B cell (primary cell): Measurements from ENCODE around the gene FAM184B. TPM values are rescaled to one million over a fixed set of nuclear protein-coding genes. Genes with fewer than 3 reads are reported as not detected.

Source experiments
- ATAC-seq: fragments of 200-7000 bp; cut with Tn5 transposase; one replicate; pipeline ENCODE4 v1.10.0; 2021; ENCODE audit warnings: low read depth, mild to moderate bottlenecking, moderate number of reproducible peaks, moderate library complexity
- CTCF ChIA-PET: fragments of 350-600 bp; sonication (Branson Sonifier 250); formaldehyde crosslinking; loops from one replicate; lab custom pipeline; 2021; ENCODE audit warnings: antibody characterized with exemption, inconsistent platforms; lab: Charles Lee
- POLR2A ChIA-PET: fragments of 350-600 bp; sonication (Branson Sonifier 250); formaldehyde crosslinking; loops from one replicate; lab custom pipeline; 2021; ENCODE audit warnings: antibody characterized with exemption; lab: Charles Lee
- DNase-seq: peaks from one replicate; pipeline ENCODE4 v3.0.0; 2013
- H2AFZ ChIP-seq: 2 replicates; pipeline ENCODE4 v1.6.1; 2012; ENCODE audit warnings: mild to moderate bottlenecking, low read depth, low read length; ENCODE audit not compliant: insufficient read depth, poor library complexity, severe bottlenecking
- H3K27ac ChIP-seq, 2 donors: 1 replicate in 1 of 2; 2 replicates in 1 of 2; pipeline ENCODE4 v1.5.1; 2012 to 2013; ENCODE audit warnings: low read length in 2 of 2, mild to moderate bottlenecking in 2 of 2, moderate library complexity in 1 of 2
- H3K27me3 ChIP-seq, 4 experiments: fragments of 200-600 bp in 1 of 4; sonication (generic) in 1 of 4; replicated peaks in 1 of 4; 1 replicate in 2 of 4; 2 replicates in 2 of 4; pipeline versions ENCODE4 v1.6.1 to v1.7.0; 2013 to 2016; ENCODE audit warnings: low read length in 3 of 4, mild to moderate bottlenecking in 2 of 4, mixed read lengths in 1 of 4, moderate library complexity in 1 of 4; ENCODE audit not compliant: insufficient read depth in 4 of 4, control insufficient read depth in 3 of 4; ENCODE audit errors: control extremely low read depth in 1 of 4
- H3K36me3 ChIP-seq, 2 experiments: replicated peaks in 1 of 2; 1 replicate in 1 of 2; 2 replicates in 1 of 2; pipeline versions ENCODE4 v1.6.1 to v1.7.1; 2013; ENCODE audit warnings: low read length in 1 of 2; ENCODE audit not compliant: insufficient read depth in 2 of 2, control insufficient read depth in 1 of 2; ENCODE audit errors: control extremely low read depth in 1 of 2, extremely low read depth in 1 of 2
- H3K4me1 ChIP-seq, 2 donors: fragments of 200-600 bp in 1 of 2; sonication (generic) in 1 of 2; 1 replicate in 1 of 2; 2 replicates in 1 of 2; pipeline versions ENCODE4 v1.5.1 to v1.6.1; 2013 to 2017; ENCODE audit warnings: low read length in 2 of 2; ENCODE audit not compliant: control insufficient read depth in 2 of 2, insufficient read depth in 2 of 2
- H3K4me2 ChIP-seq: replicated peaks from 2 replicates; pipeline ENCODE3; 2012; ENCODE audit warnings: mild to moderate bottlenecking, low read depth, low read length; ENCODE audit not compliant: poor library complexity, severe bottlenecking
- H3K4me3 ChIP-seq, 5 experiments: fragments of 200-600 bp in 1 of 5; sonication (generic) in 1 of 5; 1 replicate in 3 of 5; 2 replicates in 2 of 5; pipeline versions ENCODE4 v1.5.1 to v1.7.0; 2011 to 2016; ENCODE audit warnings: low read length in 4 of 5, mild to moderate bottlenecking in 4 of 5, low read depth in 2 of 5, control low read depth in 1 of 5, moderate library complexity in 1 of 5; ENCODE audit not compliant: insufficient read depth in 1 of 5; ENCODE audit errors: control extremely low read depth in 1 of 5, extremely low read depth in 1 of 5
- H3K79me2 ChIP-seq: fragments of 200-600 bp; sonication (generic); one replicate; pipeline ENCODE4 v1.6.0; 2016; ENCODE audit warnings: low read length; ENCODE audit not compliant: control insufficient read depth, insufficient read depth
- H3K9ac ChIP-seq: fragments of 200-600 bp; sonication (generic); 2 replicates; pipeline ENCODE4 v1.6.1; 2017; ENCODE audit warnings: mild to moderate bottlenecking, low read length, moderate library complexity
- H3K9me3 ChIP-seq, 3 donors: one replicate each; pipeline versions ENCODE4 v1.6.1 to v1.7.1; 2013; ENCODE audit warnings: low read length in 2 of 3; ENCODE audit not compliant: control insufficient read depth in 2 of 3, insufficient read depth in 1 of 3; ENCODE audit errors: control extremely low read depth in 1 of 3
- H4K20me1 ChIP-seq: 2 replicates; pipeline ENCODE4 v1.6.0; 2012; ENCODE audit warnings: mild to moderate bottlenecking, low read length; ENCODE audit not compliant: insufficient read depth, control insufficient read depth, poor library complexity, severe bottlenecking
- H3K27ac Mint-ChIP-seq: one replicate; pipeline ENCODE4 v1.8.0; 2021; ENCODE audit warnings: mixed read lengths
- H3K27me3 Mint-ChIP-seq: one replicate; pipeline ENCODE4 v1.8.0; 2021; ENCODE audit warnings: mixed read lengths
- H3K4me1 Mint-ChIP-seq: one replicate; pipeline ENCODE4 v1.8.0; 2021; ENCODE audit warnings: mixed read lengths
- H3K4me3 Mint-ChIP-seq: one replicate; pipeline ENCODE4 v1.8.0; 2021; ENCODE audit warnings: mixed read lengths
- H3K9me3 Mint-ChIP-seq: one replicate; pipeline ENCODE4 v1.8.0; 2022; ENCODE audit warnings: mixed read lengths; ENCODE audit not compliant: insufficient read depth
- EZH2 ChIP-seq: IDR thresholded peaks from 2 replicates; pipeline ENCODE4 v1.6.1; 2012; ENCODE audit warnings: borderline replicate concordance, low read depth, mild to moderate bottlenecking, moderate library complexity, low read length; ENCODE audit not compliant: insufficient read depth, poor library complexity, severe bottlenecking
- WGBS: methylation state at CpG from one replicate; pipeline ENCODE4 v1.1.5; 2013; ENCODE audit warnings: missing lambda C conversion rate; ENCODE audit not compliant: insufficient coverage; 5-methylcytosine and 5-hydroxymethylcytosine counted together
- intact Hi-C: fragments of 100-400 bp; cut with micrococcal nuclease; formaldehyde crosslinking; loops from one replicate; pipeline ENCODE4 v1.10.0; 2022
- polyA plus RNA-seq: library from polyadenylated mRNA; depleted of rRNA; stranded (reverse); fragments of >200 nt; gene quantifications from 2 replicates; pipeline ENCODE4 v1.2.3, GENCODE V29; 2012
- total RNA-seq, 2 donors: library from RNA; stranded (reverse); fragments of 120-200 nt in 1 of 2; gene quantifications; 1 replicate in 1 of 2; 2 replicates in 1 of 2; pipeline versions ENCODE4 v1.2.3 to v1.2.4, GENCODE V29; 2013 to 2022
- TF ChIP-seq, protein P1 (sequence below): fragments of 200-600 bp; IDR thresholded peaks from one replicate; pipeline ENCODE4 v1.8.0; 2022; ENCODE audit warnings: antibody characterized with exemption, mild to moderate bottlenecking

FAM184B gene
- total and polyA plus RNA-seq, 2 donors (not counting 1 experiment from before 2014, with no cell fraction given): not detected

DNA sequence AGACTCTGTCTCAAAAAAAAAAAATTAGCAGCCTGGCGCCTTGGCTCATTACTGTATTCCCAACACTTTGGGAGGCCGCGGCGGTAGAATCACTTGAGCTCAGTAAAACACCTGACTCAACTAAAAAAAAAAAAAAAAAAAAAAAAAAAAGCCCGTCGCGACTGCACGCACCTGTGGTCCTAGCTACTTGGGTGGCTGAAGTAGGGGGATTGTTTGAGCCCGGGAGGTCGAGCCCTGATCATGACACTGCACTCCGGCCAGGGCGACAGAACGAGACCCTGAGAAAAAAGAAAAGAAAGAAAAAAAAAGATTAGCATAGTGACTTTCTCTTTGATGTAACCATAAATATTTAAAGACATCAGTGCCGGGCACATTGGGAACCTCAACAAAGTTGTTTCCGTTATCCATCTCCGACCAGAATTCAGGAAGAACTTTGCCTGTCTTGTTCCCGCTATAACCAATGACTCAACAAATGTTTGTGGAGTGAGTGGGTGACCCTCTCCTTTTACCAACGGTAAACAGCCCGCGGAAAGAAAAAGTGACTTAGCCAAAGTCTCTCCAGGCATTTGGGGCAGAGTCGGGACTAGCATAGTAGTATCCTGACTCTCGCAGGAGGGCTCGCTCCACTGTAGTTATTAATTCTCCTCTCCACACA lies 167.5 kb downstream of the FAM184B start:
- H2AFZ ChIP-seq: peak overlapping the region; percentile 75
- peak; percentile 55 for ATAC-seq
- peaks cover 53% of the 10 kb centered on the region for H3K79me2 ChIP-seq
- Mint-ChIP-seq H3K4me1 (peaks cover 37% of the 10 kb centered on the region), H3K9me3 (no peaks in the 10 kb centered on the region), H3K27ac (peak overlapping the region; percentile 91), H3K4me3 (peak overlapping the region; percentile 100), H3K27me3 (no peaks in the 10 kb centered on the region)
- H3K4me2 ChIP-seq: peak overlapping the region; percentile 85
- 0% methylated on average over 4 of the region's 23 CpGs for whole genome bisulfite sequencing
- intact Hi-C loops: loop anchor here (1.0 kb wide), 5 partner anchors 19 to 196 kb away; partner anchors contain the start of genes DCAF16, LAP3 and NCAPG
- H3K4me1 ChIP-seq: peaks cover 14 to 31% of the 10 kb centered on the region in 2 donors
- peaks cover 32% of the 10 kb centered on the region for H4K20me1 ChIP-seq
- peak overlapping the region; percentile 73 to 100 (median 97) for H3K4me3 ChIP-seq
- ChIA-PET POLR2A (interaction anchor here (0.6 to 2.6 kb wide), 8 partner anchors 10 to 409 kb away, joined by 3 to 14 read pairs (median 7); partner anchors contain the start of genes DCAF16 and LAP3), CTCF (interaction anchor here (0.6 to 2.8 kb wide), 10 partner anchors 9 to 197 kb away, joined by 3 to 19 read pairs (median 4); partner anchors contain the start of genes DCAF16, LAP3 and NCAPG)
- no peaks in the 10 kb centered on the region for H3K9me3 ChIP-seq
- H3K27me3 ChIP-seq: no peaks in the 10 kb centered on the region
- no peak for DNase-seq
- H3K9ac ChIP-seq: peak overlapping the region; percentile 100
- H3K36me3 ChIP-seq: peaks cover 0 to 16% of the 10 kb centered on the region in 2 experiments
- no peak for TF ChIP-seq EZH2
- TF ChIP-seq, protein P1, sequence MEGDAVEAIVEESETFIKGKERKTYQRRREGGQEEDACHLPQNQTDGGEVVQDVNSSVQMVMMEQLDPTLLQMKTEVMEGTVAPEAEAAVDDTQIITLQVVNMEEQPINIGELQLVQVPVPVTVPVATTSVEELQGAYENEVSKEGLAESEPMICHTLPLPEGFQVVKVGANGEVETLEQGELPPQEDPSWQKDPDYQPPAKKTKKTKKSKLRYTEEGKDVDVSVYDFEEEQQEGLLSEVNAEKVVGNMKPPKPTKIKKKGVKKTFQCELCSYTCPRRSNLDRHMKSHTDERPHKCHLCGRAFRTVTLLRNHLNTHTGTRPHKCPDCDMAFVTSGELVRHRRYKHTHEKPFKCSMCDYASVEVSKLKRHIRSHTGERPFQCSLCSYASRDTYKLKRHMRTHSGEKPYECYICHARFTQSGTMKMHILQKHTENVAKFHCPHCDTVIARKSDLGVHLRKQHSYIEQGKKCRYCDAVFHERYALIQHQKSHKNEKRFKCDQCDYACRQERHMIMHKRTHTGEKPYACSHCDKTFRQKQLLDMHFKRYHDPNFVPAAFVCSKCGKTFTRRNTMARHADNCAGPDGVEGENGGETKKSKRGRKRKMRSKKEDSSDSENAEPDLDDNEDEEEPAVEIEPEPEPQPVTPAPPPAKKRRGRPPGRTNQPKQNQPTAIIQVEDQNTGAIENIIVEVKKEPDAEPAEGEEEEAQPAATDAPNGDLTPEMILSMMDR: no peak
- H3K27ac ChIP-seq: peak overlapping the region; percentile 79 to 94

DNA sequence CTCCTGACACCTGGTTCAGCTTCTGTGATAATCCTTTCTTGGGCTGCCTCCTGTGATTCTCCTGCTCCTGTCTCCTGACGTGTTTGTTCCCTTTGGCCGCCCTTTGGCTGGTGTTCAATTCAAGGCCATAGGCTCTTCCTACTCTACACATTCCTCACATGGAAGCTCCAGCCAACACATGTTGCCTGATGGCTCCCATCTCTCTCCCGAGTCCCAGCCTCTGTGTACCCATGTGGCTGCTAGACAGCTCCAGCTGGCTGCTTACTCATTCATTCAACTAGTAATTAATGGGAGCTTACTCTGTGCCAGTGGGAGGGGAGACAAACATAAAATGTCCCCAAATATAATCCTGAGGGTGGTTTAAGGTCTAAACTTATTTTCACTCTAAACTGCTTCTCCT lies 176.2 kb downstream of the FAM184B start:
- Histone ChIP-seq H3K9ac (no peak overlapping the region), H3K27me3 (no peaks in the 10 kb centered on the region), H3K4me2 (no peak overlapping the region), H4K20me1 (no peaks in the 10 kb centered on the region), H3K36me3 (peaks cover 16 to 38% of the 10 kb centered on the region in 2 experiments), H2AFZ (no peak overlapping the region), H3K79me2 (no peaks in the 10 kb centered on the region), H3K4me3 (no peak overlapping the region), H3K9me3 (no peaks in the 10 kb centered on the region), H3K27ac (no peak overlapping the region), H3K4me1 (no peaks in the 10 kb centered on the region)
- CTCF ChIA-PET: interaction anchor here (0.9 kb wide), 1 partner anchor 9 kb away, joined by 3 read pairs; the partner anchor contains the start of gene MED28
- 97% methylated on average over 2 of the region's 3 CpGs for WGBS
- POLR2A ChIA-PET: no interaction called here
- no peaks in the 10 kb centered on the region for H3K9me3 Mint-ChIP-seq
- no peaks in the 10 kb centered on the region for H3K27me3 Mint-ChIP-seq
- ATAC-seq: no peak
- intact Hi-C loops: no loop called here
- TF ChIP-seq EZH2: no peak
- TF ChIP-seq, protein P1: no peak
- H3K4me1 Mint-ChIP-seq: no peaks in the 10 kb centered on the region
- H3K4me3 Mint-ChIP-seq: no peak overlapping the region
- no peak for DNase-seq
- H3K27ac Mint-ChIP-seq: no peak overlapping the region
